RWPE1 (cell line): Measurements from ENCODE around the gene PATJ.
A peak's percentile ranks its signal among the peaks of the same experiment; 100 is the strongest.
"Not testable (repeated sequence)": the region's sequence is repeated elsewhere in the genome, so short reads cannot be mapped to it uniquely, and the experiment has no call there.

Experiments
- CTCF ChIA-PET: fragments of 350-600 bp; sonication (Branson Sonifier 250); formaldehyde crosslinking; extraction: SDS; loops from one replicate; lab custom pipeline; 2021; lab: Yijun Ruan, JAX
- POLR2A ChIA-PET: fragments of 400-600 bp; formaldehyde crosslinking; extraction: SDS; loops from one replicate; lab custom pipeline; 2020; ENCODE audit warnings: antibody characterized with exemption; ENCODE audit not compliant: low non-redundant PET; lab: Yijun Ruan, JAX
- DNase-seq: peaks from one replicate; pipeline ENCODE4 v3.0.0; 2012; ENCODE audit warnings: low spot score
- H3K27ac ChIP-seq: fragments of 450-650 bp; 2 replicates; pipeline ENCODE4 v1.5.1; 2017
- CTCF ChIP-seq: fragments of 450-650 bp; conservative IDR thresholded peaks from 2 replicates; pipeline ENCODE4 v1.5.1; 2017; ENCODE audit warnings: low read depth, mild to moderate bottlenecking

Gene PATJ

GRCh38 chr1:61812916-61813315, 70.6 kb downstream of the PATJ start:
- H3K27ac ChIP-seq, result no peak overlapping the region
- no peak for TF ChIP-seq CTCF
- ChIA-PET CTCF (no interaction called here), POLR2A (no interaction called here)
- DNase-seq, result no peak

- ChIA-PET POLR2A (no interaction called here), CTCF (no interaction called here)
- TF ChIP-seq CTCF, result no peak
These were observed 73.9 kb downstream of the PATJ start for GRCh38 chr1:61816191-61816590.

GRCh38 chr1:61818992-61819391, 76.7 kb downstream of the PATJ start:
- DNase-seq, result no peak
- CTCF ChIA-PET, result no interaction called here
- H3K27ac ChIP-seq, result no peak overlapping the region
- POLR2A ChIA-PET, result no interaction called here
- no peak for TF ChIP-seq CTCF

More at GRCh38 chr1:61816191-61816590, 73.9 kb downstream of the PATJ start:
- DNase-seq, result no peak
- H3K27ac ChIP-seq, result no peak overlapping the region

- TF ChIP-seq CTCF, result no peak
- POLR2A ChIA-PET, result no interaction called here
These were observed 77.1 kb downstream of the PATJ start for GRCh38 chr1:61819421-61819820.

GRCh38 chr1:61825393-61825792, 83.1 kb downstream of the PATJ start:
- no peak for DNase-seq
- no peak for TF ChIP-seq CTCF
- CTCF ChIA-PET, result no interaction called here
- no peak overlapping the region for H3K27ac ChIP-seq
- POLR2A ChIA-PET, result no interaction called here

More at GRCh38 chr1:61819421-61819820, 77.1 kb downstream of the PATJ start:
- CTCF ChIA-PET, result no interaction called here
- DNase-seq, result no peak
- H3K27ac ChIP-seq, result no peak overlapping the region

- no peak for TF ChIP-seq CTCF
- POLR2A ChIA-PET, result no interaction called here
These were observed 86.5 kb downstream of the PATJ start for GRCh38 chr1:61828805-61829204.

GRCh38 chr1:61836649-61837048, 94.4 kb downstream of the PATJ start:
- no peak for DNase-seq
- ChIA-PET POLR2A (no interaction called here), CTCF (no interaction called here)
- TF ChIP-seq CTCF, result no peak
- H3K27ac ChIP-seq, result no peak overlapping the region

More at GRCh38 chr1:61828805-61829204, 86.5 kb downstream of the PATJ start:
- no peak for DNase-seq
- no peak overlapping the region for H3K27ac ChIP-seq
- CTCF ChIA-PET, result no interaction called here

GRCh38 chr1:61837607-61838006, 95.3 kb downstream of the PATJ start:
- not testable (repeated sequence) for H3K27ac ChIP-seq
- CTCF ChIA-PET, result interaction anchor here (0.6 to 0.7 kb wide), 2 partner anchors 17 to 779 kb away, joined by 4 to 5 read pairs; no protein-coding TSS in a partner anchor
- peak; percentile 38 for DNase-seq
- POLR2A ChIA-PET, result interaction anchor here (0.5 kb wide), 1 partner anchor 31 kb away, joined by 6 read pairs; no protein-coding TSS in a partner anchor
